Stimulated activated CD4-positive, alpha-beta T cell treated with anti-CD3 and anti-CD28 coated beads, TNF-alpha, amount 100 ng/mL, for 4 hours (primary cell): ENCODE data around the gene PDE4D.

Experiments used
- DNase-seq, 3 experiments: peaks; one replicate each; pipeline ENCODE4 v3.0.0-alpha.2; 2020; ENCODE audit warnings: low read depth in 3 of 3

PDE4D gene

GRCh38 chr5:59366784-59367183 lies 526.7 kb downstream of the PDE4D start:
- no peak for DNase-seq

DNA sequence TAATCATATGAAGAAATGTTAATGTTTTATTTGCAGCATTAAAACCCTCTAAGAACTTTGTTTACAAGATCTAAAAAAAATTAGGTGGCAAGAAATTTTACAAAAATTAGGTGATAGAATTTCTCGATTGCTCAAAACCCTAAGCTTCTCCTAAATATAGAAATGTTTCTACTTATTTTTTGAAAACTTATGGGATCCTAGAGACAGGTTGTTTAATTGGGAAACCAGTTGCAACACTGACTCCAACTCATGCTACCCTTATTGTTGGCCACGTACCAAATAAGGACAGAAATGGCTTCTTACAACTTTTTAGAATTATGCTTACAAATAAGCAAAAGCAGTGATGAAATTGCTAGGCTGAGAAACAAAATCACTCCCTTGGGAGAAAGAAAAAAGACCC lies 531.1 kb downstream of the PDE4D start:
- DNase-seq: no peak

DNA sequence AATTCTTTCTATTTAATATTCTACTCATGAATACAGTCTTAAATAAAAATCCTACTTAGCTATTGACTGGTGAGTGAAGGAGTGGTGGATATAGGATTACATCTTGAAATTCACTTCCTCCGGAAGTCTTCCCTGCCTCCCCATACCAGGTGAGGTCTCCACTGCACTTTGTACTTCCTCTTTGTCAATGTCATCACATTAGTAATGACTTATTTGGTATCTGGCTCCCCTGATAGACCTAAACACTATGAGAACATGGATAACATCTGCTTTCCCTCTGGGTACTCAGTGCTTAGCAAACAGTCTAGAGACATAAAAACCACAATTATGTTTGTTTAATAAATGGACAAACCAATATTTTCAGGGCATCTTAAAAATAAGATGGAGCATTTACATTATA lies 532.1 kb downstream of the PDE4D start:
- no peak for DNase-seq

GRCh38 chr5:59360130-59360555 lies 533.4 kb downstream of the PDE4D start:
- no peak for DNase-seq

DNA sequence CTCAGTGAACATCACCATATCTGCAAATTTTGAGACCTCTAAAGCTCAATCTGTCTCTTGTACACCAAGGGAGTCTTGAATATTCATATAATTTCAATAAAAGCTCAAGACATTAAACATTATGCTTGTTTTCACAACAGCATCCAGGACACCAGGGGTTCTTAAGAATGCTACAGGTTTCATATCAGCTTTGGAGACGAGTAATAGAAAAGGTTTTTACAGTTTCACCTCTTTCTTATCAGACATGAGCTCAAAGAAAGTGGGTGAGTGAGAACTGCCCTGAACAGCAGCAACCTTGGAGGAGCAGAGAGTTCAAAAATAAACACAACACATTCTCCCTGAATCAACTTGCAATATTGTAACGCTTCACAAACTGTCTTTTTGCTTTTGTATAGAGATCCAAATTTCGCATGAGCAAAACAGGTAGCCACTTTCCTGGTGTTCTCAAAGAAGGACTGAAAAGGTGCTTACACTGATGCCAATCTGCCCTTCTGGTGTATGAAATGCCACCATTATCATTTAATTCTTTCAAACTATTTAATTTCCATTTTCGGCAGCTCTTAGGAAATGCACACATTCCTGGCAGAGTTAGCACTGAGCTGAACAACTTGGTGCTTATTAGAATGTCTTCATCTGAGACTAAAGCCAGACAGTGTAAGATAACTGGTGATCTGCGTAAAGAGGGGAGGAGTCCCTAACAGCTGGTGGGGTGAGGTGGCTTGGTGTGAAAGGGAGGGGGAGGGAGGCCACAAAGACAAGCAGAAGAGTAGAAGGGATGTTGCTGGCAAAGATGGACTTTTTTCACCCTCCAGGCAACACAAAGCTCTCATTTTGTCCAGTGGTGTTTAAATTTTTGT lies 535.3 kb downstream of the PDE4D start:
- DNase-seq: no peak

DNA sequence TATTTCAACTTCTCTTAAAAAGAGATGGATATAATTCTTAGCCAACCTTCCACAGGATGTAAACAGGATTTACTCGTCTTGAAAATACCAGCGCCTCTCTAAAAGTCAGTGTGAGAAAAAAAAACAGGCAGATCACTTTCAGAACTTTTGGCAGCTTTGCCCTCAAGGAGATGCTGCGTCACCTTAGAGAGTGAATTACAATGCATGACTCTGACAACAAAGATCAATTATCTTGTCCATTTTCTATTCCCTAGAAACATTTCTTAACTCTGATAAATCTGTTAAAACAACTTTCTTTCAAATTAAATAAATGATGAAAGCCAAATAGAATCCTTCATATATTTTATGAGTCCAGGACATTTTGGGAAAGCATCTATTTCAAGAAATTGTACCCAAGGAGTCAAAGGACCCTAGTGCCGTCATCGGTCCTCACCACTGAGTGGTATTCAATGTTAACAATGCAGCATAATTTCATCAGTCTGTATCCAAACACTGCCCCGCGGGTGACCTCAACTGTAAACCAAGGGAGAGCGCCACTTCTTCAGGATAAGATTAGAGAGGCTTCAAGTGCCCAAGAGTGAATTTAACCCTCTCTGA lies 536.0 kb downstream of the PDE4D start:
- DNase-seq: no peak

GRCh38 chr5:59356813-59357380 lies 536.6 kb downstream of the PDE4D start:
- no peak for DNase-seq

DNA sequence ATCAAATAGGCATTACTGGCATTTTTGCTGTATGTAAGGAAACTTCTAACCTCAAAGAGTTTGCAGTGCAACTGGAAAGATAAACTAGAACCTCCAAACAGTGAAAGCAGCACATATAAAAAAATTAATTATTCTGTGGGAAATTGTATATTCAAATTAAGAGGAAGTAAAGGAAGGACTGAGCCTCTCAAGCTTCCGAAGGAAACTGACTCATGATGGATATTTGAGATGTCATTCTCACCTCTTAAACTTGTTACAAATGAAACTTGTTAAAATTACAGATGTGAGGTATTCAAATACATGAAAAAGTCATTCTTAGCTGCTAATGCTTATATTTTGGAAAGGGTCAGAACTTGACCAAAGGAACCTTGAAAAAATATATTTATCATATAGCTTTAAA lies 538.7 kb downstream of the PDE4D start:
- no peak for DNase-seq

DNA sequence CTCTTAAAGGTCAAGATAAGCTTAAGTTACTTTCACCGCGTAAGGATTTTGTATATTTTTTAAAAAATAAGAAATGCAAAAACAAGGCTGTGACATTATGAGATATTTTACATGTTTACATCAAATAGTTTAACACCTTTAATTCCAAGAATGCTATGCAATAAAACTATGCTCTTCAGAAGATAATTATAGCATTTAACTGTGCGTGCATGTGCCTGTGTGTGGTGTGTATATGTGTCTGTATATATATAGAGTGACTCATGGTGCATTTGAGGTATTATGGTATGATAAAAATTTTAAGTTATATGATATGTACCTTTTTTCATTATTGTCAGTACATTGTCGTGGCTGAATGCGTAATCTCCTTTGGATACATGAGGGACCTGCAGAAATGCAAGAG lies 539.3 kb downstream of the PDE4D start:
- no peak for DNase-seq

- DNase-seq: no peak
Measured at GRCh38 chr5:59351076-59351794, 542.3 kb downstream of the PDE4D start.

DNA sequence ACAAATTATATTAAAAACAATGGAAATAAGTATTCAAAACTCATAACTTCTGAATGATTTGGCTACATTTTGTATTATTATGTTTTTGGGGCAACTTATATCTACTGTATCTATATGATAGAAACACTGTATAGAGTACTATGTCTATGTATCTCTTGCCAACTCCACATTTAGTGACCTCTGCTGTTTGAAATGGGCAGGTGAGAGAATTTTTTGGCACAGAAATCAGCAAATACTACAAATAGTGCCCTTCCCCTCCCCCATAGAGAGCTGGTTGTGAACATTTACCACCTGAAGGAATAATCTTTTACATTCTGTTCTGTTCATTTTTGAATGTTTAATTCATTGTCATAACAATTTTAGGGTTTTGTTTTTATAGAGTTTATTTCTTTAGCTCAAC lies 545.3 kb downstream of the PDE4D start:
- no peak for DNase-seq

DNA sequence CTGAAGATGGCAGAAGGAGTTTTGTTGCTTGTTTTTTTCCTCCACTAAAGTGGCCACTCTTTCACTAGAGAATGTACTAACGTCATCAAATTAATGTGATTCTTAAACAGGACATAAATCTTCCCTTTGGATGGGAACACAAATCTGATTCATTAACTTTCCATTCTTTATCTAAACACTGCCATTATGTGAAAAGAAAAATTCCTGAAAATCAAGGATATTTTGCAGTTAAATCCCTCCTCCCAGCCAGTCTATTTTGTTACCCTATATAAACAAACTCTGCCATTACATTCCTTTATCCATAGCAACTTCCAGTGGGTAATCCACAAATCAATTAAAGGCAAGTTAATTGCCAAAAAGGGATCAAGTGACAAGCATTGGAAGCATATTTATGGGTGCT lies 546.5 kb downstream of the PDE4D start:
- no peak for DNase-seq

DNA sequence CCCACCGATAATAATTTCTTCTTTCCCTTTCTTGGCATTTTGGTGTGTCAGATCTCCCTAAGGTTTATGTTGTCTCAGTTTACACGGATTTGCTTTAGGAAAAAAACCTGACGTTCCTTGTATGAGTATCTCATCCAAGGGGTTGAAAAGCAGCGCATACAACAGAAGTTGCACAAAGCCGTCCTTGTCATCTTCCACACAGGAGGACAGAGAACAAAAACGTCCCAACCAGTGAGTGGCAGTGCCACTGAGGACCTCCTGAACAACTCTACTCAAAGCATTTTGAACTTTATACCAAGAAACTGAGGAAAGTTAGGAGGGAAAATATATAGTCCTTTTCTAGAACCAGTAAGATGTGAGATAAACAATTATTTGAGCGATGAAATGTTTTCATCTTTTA lies 547.0 kb downstream of the PDE4D start:
- DNase-seq: no peak

GRCh38 chr5:59342181-59342580 lies 551.3 kb downstream of the PDE4D start:
- no peak for DNase-seq

- DNase-seq: no peak
Measured at GRCh38 chr5:59341760-59342159, 551.8 kb downstream of the PDE4D start.

DNA sequence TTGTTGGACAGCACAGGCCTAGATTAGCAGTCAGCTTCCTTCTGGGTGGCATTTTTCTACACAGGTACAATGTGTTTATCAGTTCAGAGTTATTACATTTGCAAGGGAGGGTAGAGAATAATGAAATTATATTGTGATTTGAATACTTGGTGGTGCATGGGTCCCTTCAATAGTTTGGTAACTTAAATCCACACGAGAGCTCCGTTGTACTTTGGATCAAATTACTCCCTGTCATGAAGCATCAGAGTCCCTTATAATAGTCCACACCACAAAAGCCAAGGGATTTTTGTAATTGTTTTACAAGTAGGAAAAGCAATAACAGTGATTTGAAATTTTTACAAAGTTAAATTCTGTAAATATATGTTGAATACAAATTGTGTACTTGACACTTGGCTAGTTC lies 552.4 kb downstream of the PDE4D start:
- no peak for DNase-seq

DNA sequence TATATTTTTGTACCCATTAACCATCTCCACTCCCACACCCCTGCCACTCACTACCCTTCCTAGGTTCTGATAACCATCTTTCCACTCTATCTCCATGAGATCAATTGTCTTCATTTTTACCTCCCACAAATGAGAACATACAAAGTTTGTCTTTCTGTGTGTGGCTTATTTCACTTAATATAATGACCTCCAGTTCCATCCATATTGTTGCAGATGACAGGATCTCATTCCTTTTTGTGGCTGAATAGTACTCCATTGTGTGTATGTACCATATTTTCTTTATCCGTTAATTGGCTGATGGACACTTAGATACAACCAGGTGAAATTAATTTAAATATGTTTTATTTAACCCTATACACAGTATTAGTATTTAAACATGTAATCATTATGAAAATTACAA lies 552.9 kb downstream of the PDE4D start:
- DNase-seq: no peak

DNA sequence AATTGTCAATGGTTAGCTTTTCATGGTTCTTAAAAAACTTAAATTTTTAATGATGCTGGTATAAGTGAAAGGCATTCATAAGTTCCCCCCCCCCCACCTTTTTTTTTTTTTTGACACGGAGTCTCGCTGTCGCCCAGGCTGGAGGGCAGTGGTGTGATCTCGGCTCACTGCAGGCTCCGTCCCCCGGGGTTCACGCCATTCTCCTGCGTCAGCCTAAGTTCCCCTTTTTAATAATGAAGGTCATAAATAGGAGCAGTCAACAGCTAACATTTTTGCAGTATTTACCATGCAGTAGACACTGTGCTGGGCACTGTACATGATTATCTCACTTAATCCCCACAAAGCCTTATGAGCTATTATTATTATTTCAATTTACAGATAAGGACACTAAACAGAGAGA lies 556.3 kb downstream of the PDE4D start:
- no peak for DNase-seq

GRCh38 chr5:59335544-59335943 lies 558.0 kb downstream of the PDE4D start:
- DNase-seq: no peak

DNA sequence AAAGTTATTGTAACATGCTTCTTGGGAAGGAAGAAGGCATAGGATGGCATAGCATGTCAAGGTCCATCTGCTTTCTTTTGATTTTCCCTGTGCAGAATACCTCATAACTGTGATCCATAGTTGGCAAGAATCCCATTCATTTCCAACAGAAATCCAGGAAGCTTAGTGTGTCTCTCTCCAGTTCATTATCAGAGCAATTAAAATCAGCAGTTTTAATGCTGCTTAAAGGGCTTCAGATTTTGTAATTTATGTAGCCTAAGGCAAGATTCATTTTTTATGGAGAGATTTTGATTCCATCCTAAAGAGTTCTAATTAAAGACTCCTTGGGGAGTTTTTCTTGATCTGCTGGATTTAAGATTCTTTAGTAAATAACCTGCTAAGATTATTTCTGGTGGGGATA lies 560.1 kb downstream of the PDE4D start:
- DNase-seq: no peak

DNA sequence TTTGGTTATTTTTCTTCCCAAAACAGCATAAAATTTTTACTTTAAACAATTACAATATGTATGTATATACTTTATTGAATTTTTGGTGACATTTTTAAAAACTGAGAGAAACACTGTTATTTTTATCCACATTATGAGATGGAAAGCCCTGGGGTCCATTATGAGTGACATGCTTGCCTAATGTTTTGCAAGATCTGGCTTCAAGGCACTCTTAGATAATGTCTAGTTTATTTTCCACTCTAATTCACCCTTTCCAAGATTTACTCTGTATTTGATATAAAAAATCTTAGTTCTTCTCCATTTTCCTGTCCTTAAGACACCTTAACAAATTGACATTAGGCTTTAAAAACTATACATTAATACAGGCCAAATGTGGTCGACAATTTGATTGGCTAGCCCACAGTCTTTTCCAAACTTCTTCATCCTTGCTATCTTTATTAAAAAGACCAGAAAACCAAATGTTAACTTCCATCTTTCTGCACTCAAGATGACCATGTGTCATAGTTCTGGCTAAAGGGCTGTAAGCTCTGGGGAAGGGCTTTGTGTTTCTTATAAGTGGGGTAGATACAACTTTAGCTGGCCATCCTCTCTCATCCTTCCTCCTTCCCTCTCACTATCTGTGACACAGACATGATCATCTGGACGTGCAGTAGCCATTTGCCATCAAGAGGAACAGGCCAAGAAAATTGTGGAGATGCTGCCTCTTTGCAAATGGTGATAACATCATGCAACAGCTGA lies 561.1 kb downstream of the PDE4D start:
- no peak for DNase-seq

- no peak for DNase-seq
Measured at GRCh38 chr5:59330680-59331079, 562.8 kb downstream of the PDE4D start.
